ENCODE results near the gene HK1. TPM values are rescaled to one million over a fixed set of nuclear protein-coding genes. Genes with fewer than 3 reads are reported as not detected.

HK1 gene
- total RNA-seq, 1 experiment from 2014 or later, result 98.8 TPM

GRCh38 chr10:69397972-69398371, 119.7 kb downstream of the HK1 start:
- no peak overlapping the region for H3K4me3 Mint-ChIP-seq
- Histone ChIP-seq H3T11ph (ENCODE audit: low read length) (no peak overlapping the region), H4K5ac (ENCODE audit: insufficient read length, low read depth, low read length) (no peak overlapping the region), H3K18ac (ENCODE audit: insufficient read length, low read depth, low read length) (no peak overlapping the region), H3K79me2 (ENCODE audit: insufficient read depth, low read length) (no peaks in the 10 kb centered on the region), H2BK120ac (ENCODE audit: low read depth, low read length, poor library complexity, severe bottlenecking) (no peak overlapping the region), H2AK5ac (ENCODE audit: insufficient read length, low read length) (no peak overlapping the region), H3K23me2 (ENCODE audit: insufficient read length, low read depth, low read length, poor library complexity, severe bottlenecking) (no peaks in the 10 kb centered on the region), H4K91ac (ENCODE audit: insufficient read length, low read depth, low read length) (no peak overlapping the region), H2BK15ac (ENCODE audit: low read depth, low read length) (no peak overlapping the region), H2BK5ac (ENCODE audit: insufficient read length, low read length) (no peak overlapping the region), H3K27me3 (ENCODE audit: insufficient read depth, low read length) (no peaks in the 10 kb centered on the region), H3K56ac (ENCODE audit: insufficient read length, low read depth, low read length) (no peak overlapping the region), H2AFZ (ENCODE audit: low read length) (no peak overlapping the region), H3K4me1 (ENCODE audit: insufficient read depth, low read length) (no peaks in the 10 kb centered on the region), H3K23ac (ENCODE audit: insufficient read length, low read depth, low read length) (no peak overlapping the region), H3K27ac (ENCODE audit: insufficient read length, low read depth, low read length) (no peak overlapping the region), H3K9ac (ENCODE audit: extremely low read depth, insufficient read length, low read length) (no peak overlapping the region), H3K14ac (ENCODE audit: insufficient read depth, low read length) (no peak overlapping the region), H3K9me3 (ENCODE audit: control insufficient read depth, low read depth, low read length) (no peaks in the 10 kb centered on the region), H3K4me2 (ENCODE audit: insufficient read depth, insufficient read length, low read length) (no peak overlapping the region), H3K79me1 (ENCODE audit: insufficient read depth, low read depth, low read length, poor library complexity, severe bottlenecking) (no peaks in the 10 kb centered on the region), H2BK12ac (ENCODE audit: insufficient read length, low read depth, low read length) (no peak overlapping the region), H4K20me1 (ENCODE audit: control insufficient read depth, insufficient read depth, insufficient read length) (no peaks in the 10 kb centered on the region), H4K8ac (replicated peaks; ENCODE audit: insufficient read length, low read depth, low read length) (no peak overlapping the region), H3K4ac (ENCODE audit: low read depth, low read length) (no peak overlapping the region), H2BK20ac (ENCODE audit: low read depth, low read length, poor library complexity, severe bottlenecking) (no peak overlapping the region)
- H3K27ac Mint-ChIP-seq, result no peak overlapping the region
- DNase-seq, result no peak
- H3K36me3 Mint-ChIP-seq (ENCODE audit: insufficient read depth in 1 of 3, low read depth in 3 of 3), result peaks cover 43 to 60% (median 53%) of the 10 kb centered on the region in 3 experiments
- TF ChIP-seq, protein P1, sequence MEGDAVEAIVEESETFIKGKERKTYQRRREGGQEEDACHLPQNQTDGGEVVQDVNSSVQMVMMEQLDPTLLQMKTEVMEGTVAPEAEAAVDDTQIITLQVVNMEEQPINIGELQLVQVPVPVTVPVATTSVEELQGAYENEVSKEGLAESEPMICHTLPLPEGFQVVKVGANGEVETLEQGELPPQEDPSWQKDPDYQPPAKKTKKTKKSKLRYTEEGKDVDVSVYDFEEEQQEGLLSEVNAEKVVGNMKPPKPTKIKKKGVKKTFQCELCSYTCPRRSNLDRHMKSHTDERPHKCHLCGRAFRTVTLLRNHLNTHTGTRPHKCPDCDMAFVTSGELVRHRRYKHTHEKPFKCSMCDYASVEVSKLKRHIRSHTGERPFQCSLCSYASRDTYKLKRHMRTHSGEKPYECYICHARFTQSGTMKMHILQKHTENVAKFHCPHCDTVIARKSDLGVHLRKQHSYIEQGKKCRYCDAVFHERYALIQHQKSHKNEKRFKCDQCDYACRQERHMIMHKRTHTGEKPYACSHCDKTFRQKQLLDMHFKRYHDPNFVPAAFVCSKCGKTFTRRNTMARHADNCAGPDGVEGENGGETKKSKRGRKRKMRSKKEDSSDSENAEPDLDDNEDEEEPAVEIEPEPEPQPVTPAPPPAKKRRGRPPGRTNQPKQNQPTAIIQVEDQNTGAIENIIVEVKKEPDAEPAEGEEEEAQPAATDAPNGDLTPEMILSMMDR (conservative IDR thresholded peaks at IDR 0.05), result no peak
- H3K4me1 Mint-ChIP-seq, result no peaks in the 10 kb centered on the region
- no peaks in the 10 kb centered on the region for H3K9me3 Mint-ChIP-seq
- no peaks in the 10 kb centered on the region for H3K27me3 Mint-ChIP-seq (ENCODE audit: low read depth)
- WGBS (ENCODE audit: extremely low coverage, insufficient read length, low lambda C conversion rate), result no CpG with 5 or more reads among the region's 1 CpG

All from H9 (cell line).